ENCODE data around the gene CFAP97D2. TPM values are rescaled to one million over a fixed set of nuclear protein-coding genes. Genes with fewer than 3 reads are reported as not detected.
"Not testable (repeated sequence)": the region's sequence is repeated elsewhere in the genome, so short reads cannot be mapped to it uniquely, and the experiment has no call there.

The CFAP97D2 gene
- total RNA-seq, 8 experiments from 2014 or later = 0.73 to 3.4 (median 0.95) TPM; not detected in 5

DNA sequence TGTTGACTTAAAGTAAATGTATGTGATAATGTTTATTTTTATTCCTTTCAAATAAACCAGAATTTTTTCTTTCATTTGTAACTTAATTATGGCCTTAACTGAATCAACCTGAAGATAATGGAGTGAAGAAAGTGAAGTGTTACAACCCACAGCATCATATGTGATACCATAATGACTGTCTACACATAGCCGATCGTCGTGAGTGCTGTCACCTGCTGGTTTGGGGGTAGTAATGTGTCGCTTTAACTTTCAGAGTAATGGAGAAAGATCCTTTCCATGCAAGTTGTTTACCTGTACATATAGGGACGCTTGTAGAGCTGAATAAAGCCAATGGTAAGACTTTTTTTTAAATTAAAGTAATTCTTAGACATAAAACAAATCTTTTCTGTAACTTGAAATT lies 65.6 kb downstream of the CFAP97D2 start:
- 75 to 100% (median 93%) methylated on average over 1 to 5 of the region's 5 CpGs; no CpG with 5 or more reads in 1 of the 10 experiments for WGBS, 10 experiments
- H3K4me3 ChIP-seq = no peak overlapping the region
- in situ Hi-C loops (cut with MboI; ENCODE audit: low pct_unique_long_range_greater_than_20kb in 2 of 9, low sequenced_read_pairs in 9 of 9, unreplicated experiment in 9 of 9) = no loop called here
- H3K27ac ChIP-seq = no peak overlapping the region
- H3K4me1 ChIP-seq (replicated peaks in 1 of 2) = no peaks in the 10 kb centered on the region
- ATAC-seq (replicated peaks in 6 of 8) = no peak

DNA sequence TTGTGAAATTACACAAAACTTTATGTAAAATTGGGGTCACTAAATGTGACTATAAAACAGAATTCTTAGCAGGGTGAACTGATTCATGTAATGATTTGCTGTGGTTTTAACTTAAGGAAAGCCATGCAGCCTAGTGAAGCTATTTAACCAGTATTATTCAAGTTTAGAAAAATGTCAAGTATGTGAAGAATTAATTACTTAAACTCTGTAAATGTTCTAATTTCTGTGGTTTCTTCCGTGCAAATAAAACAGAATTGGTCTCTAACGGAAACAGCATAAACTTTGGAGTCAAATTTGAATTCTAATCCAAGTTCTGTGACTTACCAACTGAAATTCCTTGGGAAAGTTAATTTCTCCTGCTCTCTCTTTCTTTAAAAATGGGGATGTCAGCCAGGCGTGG lies 69.0 kb downstream of the CFAP97D2 start:
- H3K4me3 ChIP-seq = no peak overlapping the region
- no peak for ATAC-seq (replicated peaks in 6 of 8)
- no peaks in the 10 kb centered on the region for H3K4me1 ChIP-seq (replicated peaks in 1 of 2)
- in situ Hi-C loops (cut with MboI; ENCODE audit: low pct_unique_long_range_greater_than_20kb in 2 of 9, low sequenced_read_pairs in 9 of 9, unreplicated experiment in 9 of 9) = no loop called here
- WGBS, 10 experiments = 35 to 100% (median 100%) methylated on average over 1 to 2 of the region's 3 CpGs; no CpG with 5 or more reads in 3 of the 10 experiments
- no peak overlapping the region for H3K27ac ChIP-seq

DNA sequence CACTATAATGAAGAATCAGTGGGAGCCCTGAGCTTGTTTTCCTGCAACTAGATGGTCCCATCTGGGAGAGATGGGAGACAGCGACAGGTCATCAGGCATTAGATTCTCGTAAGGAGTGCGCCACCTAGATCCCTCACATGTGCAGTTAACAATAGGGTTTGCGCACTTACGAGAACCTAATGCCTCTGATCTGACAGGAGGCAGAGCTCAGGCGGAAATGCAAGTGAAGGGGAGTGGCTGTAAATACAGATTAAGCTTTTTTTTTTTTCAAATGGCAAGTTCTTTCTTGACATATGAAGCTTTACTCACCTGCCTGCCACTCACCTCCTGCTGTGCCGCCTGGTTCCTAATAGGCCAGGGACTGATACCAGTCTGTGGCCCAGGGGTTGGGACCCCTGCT lies 70.0 kb downstream of the CFAP97D2 start:
- Histone ChIP-seq H3K27ac (no peak overlapping the region), H3K4me1 (replicated peaks in 1 of 2) (no peaks in the 10 kb centered on the region), H3K4me3 (no peak overlapping the region)
- WGBS, 10 experiments = 92 to 100% (median 98%) methylated on average over 1 to 6 of the region's 7 CpGs; no CpG with 5 or more reads in 1 of the 10 experiments
- no peak for ATAC-seq (replicated peaks in 6 of 8)
- in situ Hi-C loops (cut with MboI; ENCODE audit: low pct_unique_long_range_greater_than_20kb in 2 of 9, low sequenced_read_pairs in 9 of 9, unreplicated experiment in 9 of 9) = no loop called here

DNA sequence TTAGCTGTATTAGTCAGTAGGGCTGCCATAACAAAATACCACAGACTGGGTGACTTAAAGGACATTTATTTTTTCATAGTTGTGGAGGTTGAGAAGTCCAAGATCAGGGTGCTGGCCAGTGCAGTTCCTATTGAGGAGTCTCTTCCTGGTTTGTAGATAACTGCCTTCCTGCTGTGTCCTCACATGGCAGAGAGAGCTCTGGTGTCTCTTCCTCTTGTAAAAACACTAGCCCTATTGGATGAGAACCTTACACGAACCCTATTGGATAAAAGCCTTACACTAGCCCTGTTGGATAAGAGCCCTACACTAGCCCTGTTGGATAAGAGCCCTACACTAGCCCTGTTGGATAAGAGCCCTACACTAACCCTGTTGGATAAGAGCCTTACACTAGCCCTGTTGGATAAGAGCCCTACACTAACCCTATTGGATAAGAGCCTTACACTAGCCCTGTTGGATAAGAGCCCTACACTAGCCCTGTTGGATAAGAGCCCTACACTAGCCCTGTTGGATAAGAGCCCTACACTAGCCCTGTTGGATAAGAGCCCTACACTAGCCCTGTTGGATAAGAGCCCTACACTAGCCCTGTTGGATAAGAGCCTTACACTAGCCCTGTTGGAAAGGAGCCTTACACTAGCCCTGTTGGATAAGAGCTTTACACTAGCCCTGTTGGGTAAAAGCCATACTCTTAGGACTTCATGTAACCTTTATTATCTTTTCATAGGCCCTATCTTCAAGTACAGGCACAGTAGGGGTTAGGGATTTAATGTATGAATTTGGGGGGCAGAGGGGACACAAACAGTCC lies 72.8 kb downstream of the CFAP97D2 start:
- H3K4me1 ChIP-seq (replicated peaks in 1 of 2); ATAC-seq (replicated peaks in 6 of 8); H3K27ac ChIP-seq; in situ Hi-C loops (cut with MboI; ENCODE audit: low pct_unique_long_range_greater_than_20kb in 2 of 9, low sequenced_read_pairs in 9 of 9, unreplicated experiment in 9 of 9); H3K4me3 ChIP-seq: not testable (repeated sequence)
- 78 to 100% methylated on average over 1 of the region's 1 CpG; no CpG with 5 or more reads in 8 of the 10 experiments for WGBS, 10 experiments

DNA sequence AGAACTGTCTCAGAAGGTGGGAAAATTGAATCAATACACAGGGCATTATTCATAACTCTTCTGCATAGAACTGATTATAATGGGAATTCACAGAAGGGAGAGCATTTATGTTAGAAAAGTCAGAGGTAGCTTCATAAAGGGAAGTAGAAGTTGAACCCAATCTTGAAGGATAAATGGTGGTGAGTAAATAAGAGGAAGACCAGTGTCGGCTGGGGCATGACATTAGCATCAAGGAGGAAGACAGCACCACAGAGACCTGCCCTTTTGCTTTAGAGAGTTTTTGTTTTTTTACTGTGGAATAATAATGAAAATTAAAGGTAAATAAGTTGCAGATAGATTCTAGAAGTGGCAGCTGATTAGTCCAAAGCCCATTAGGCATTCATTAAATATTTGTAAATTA lies 77.5 kb downstream of the CFAP97D2 start:
- WGBS, 10 experiments = 20 to 100% (median 86%) methylated on average over 1 of the region's 1 CpG; no CpG with 5 or more reads in 1 of the 10 experiments
- H3K27ac ChIP-seq = no peak overlapping the region
- H3K4me1 ChIP-seq (replicated peaks in 1 of 2) = peaks cover 0 to 2% of the 10 kb centered on the region in 2 donors
- no peak for ATAC-seq (replicated peaks in 6 of 8)
- H3K4me3 ChIP-seq = no peak overlapping the region
- in situ Hi-C loops (cut with MboI; ENCODE audit: low pct_unique_long_range_greater_than_20kb in 2 of 9, low sequenced_read_pairs in 9 of 9, unreplicated experiment in 9 of 9) = no loop called here

DNA sequence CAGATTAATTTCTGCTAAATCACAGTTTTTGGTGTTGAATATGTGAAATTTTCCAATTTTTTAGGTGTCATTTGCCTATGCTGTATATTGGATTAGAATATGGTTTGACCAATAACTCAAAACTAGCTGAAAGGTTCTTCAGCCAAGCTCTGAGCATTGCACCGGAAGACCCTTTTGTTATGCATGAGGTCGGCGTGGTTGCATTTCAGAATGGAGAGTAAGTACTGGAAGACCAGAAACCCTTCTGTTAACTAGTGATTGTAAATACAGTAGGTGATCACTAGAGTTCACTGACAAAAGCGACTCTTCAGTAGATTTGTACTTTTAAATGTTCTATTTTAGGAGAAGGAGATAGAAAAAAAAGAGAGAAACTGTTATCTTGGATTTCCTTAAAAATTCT lies 78.0 kb downstream of the CFAP97D2 start:
- H3K27ac ChIP-seq = no peak overlapping the region
- ATAC-seq (replicated peaks in 6 of 8) = no peak
- peaks cover 0 to 2% of the 10 kb centered on the region in 2 donors for H3K4me1 ChIP-seq (replicated peaks in 1 of 2)
- WGBS, 10 experiments = 23 to 100% (median 83%) methylated on average over 1 to 4 of the region's 4 CpGs; no CpG with 5 or more reads in 2 of the 10 experiments
- in situ Hi-C loops (cut with MboI; ENCODE audit: low pct_unique_long_range_greater_than_20kb in 2 of 9, low sequenced_read_pairs in 9 of 9, unreplicated experiment in 9 of 9) = no loop called here
- no peak overlapping the region for H3K4me3 ChIP-seq

DNA sequence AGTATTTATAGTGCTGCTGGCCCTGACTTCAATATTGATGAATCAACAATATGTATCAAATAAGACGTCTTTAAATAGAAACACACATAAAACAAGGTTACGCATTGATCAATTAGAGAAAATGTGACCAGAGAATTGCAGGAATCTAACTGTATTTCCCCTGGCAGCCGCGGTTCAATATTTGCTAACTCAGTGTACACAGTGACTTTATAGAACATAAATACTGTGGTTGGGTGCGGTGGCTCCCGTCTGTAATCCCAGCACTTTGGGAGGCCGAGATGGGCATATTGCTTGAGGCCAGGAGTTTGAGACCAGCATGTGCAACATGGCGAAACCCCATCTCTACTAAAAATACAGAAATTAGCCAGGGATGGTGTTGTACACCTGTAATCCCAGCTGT lies 79.5 kb downstream of the CFAP97D2 start:
- peak in 1 of 8 experiments; percentile 30 for ATAC-seq (replicated peaks in 6 of 8)
- in situ Hi-C loops (cut with MboI; ENCODE audit: low pct_unique_long_range_greater_than_20kb in 2 of 9, low sequenced_read_pairs in 9 of 9, unreplicated experiment in 9 of 9) = no loop called here
- Histone ChIP-seq H3K4me3 (no peak overlapping the region), H3K4me1 (replicated peaks in 1 of 2) (peaks cover 0 to 2% of the 10 kb centered on the region in 2 donors), H3K27ac (no peak overlapping the region)
- WGBS, 10 experiments = 60 to 100% (median 95%) methylated on average over 1 to 8 of the region's 8 CpGs; no CpG with 5 or more reads in 1 of the 10 experiments

DNA sequence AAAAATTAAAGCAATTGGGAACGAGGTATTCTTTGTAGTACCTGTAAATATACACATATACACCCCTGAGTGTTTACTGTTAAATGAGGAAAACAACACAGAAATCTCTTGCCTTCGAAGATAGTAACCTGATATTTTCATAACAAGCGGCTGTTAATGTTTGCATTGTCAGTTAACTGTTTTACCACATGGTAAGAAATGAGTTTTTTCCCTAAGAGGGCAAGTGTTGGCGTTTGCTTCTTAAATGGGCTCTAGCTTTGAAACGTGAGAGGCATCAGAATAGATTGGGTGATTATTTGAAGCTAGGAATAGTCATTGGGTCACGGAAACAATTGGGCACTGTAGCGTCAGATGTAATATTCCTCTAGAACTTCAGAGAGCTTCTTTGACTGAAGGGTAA lies 80.3 kb downstream of the CFAP97D2 start:
- 81 to 100% (median 96%) methylated on average over 1 to 7 of the region's 7 CpGs; no CpG with 5 or more reads in 1 of the 10 experiments for WGBS, 10 experiments
- in situ Hi-C loops (cut with MboI; ENCODE audit: low pct_unique_long_range_greater_than_20kb in 2 of 9, low sequenced_read_pairs in 9 of 9, unreplicated experiment in 9 of 9) = no loop called here
- ATAC-seq (replicated peaks in 6 of 8) = no peak
- Histone ChIP-seq H3K27ac (no peak overlapping the region), H3K4me3 (no peak overlapping the region), H3K4me1 (replicated peaks in 1 of 2) (peaks cover 0 to 2% of the 10 kb centered on the region in 2 donors)

DNA sequence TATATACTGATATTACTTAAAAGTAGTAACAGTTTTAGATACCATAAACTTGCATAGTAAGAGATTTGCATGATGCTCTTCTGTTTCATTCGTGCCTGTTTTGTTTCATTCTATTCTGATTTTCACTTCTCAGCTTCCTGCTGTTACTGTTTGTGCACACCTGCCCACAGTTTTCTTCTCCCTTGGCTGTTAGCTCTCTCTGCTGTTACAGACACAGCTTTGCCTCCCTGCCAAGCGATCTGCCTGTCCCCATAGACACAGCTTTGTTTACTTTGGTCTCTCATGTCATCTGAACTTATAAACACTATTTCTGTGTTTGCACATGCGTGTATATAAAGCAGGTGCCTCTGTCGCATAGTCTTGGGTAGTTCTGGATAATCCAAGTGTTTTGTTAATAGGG lies 80.9 kb downstream of the CFAP97D2 start:
- 20 to 100% (median 88%) methylated on average over 1 to 4 of the region's 4 CpGs; no CpG with 5 or more reads in 1 of the 10 experiments for whole genome bisulfite sequencing, 10 experiments
- no peak overlapping the region for H3K4me3 ChIP-seq
- in situ Hi-C loops (cut with MboI; ENCODE audit: low pct_unique_long_range_greater_than_20kb in 2 of 9, low sequenced_read_pairs in 9 of 9, unreplicated experiment in 9 of 9) = no loop called here
- no peak overlapping the region for H3K27ac ChIP-seq
- peak in 1 of 8 experiments; percentile 74 for ATAC-seq (replicated peaks in 6 of 8)
- peaks cover 0 to 2% of the 10 kb centered on the region in 2 donors for H3K4me1 ChIP-seq (replicated peaks in 1 of 2)

DNA sequence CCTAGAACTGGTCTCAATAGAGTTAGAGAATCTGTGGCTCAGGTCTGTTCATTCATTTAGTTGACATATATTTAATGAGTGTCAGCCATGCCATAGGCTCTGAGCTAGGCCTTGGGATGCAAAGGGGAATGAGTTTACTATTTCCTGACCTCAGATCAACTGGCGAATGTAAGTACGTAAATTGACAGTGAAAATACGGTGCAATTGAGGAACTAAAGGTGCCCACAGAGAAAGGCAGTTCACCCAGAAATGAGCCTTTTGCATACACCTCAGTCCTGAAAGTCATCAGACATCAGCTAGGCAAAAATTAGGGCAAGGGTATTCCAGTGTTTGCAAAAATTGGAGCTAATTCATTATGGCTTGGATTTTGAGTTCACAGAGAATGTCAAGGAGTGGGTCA lies 81.8 kb downstream of the CFAP97D2 start:
- WGBS, 10 experiments = 83 to 100% (median 96%) methylated on average over 2 to 3 of the region's 3 CpGs; no CpG with 5 or more reads in 3 of the 10 experiments
- Histone ChIP-seq H3K4me3 (no peak overlapping the region), H3K27ac (no peak overlapping the region), H3K4me1 (replicated peaks in 1 of 2) (peaks cover 0 to 2% of the 10 kb centered on the region in 2 donors)
- in situ Hi-C loops (cut with MboI; ENCODE audit: low pct_unique_long_range_greater_than_20kb in 2 of 9, low sequenced_read_pairs in 9 of 9, unreplicated experiment in 9 of 9) = no loop called here
- ATAC-seq (replicated peaks in 6 of 8) = no peak

DNA sequence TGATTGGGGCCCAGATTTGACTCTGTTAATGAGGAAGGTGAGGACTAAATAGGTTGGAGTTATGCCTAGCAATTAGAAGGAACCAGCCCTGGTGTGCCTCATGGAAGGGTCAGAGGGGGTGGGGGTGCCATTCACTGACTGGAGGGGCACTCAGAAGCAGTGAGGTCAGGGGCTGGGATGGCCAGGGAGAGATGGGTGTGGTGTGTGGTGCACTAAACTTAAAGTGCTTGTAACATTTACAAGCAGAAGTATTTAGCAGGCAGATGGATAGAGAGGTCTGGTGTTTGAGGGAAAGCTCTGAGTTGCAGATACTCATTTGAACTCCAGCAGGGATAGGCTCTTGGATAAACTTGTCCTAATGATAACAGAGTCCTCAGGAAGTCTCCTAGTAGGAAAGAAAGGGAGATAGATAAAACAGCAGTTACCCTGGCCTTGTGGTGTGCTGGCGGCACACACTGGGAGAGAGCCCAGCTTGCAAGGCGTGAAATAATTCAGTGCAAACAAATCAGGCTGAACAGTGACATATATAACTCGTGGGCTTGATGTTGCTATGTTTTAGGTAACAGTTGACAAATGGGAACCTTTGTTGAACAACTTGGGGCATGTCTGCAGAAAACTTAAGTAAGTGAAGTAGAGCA lies 82.4 kb downstream of the CFAP97D2 start:
- ATAC-seq (replicated peaks in 6 of 8) = peak in 4 of 8 experiments; percentile 7 to 47 (median 20)
- in situ Hi-C loops (cut with MboI; ENCODE audit: low pct_unique_long_range_greater_than_20kb in 2 of 9, low sequenced_read_pairs in 9 of 9, unreplicated experiment in 9 of 9) = no loop called here
- no peak overlapping the region for H3K27ac ChIP-seq

DNA sequence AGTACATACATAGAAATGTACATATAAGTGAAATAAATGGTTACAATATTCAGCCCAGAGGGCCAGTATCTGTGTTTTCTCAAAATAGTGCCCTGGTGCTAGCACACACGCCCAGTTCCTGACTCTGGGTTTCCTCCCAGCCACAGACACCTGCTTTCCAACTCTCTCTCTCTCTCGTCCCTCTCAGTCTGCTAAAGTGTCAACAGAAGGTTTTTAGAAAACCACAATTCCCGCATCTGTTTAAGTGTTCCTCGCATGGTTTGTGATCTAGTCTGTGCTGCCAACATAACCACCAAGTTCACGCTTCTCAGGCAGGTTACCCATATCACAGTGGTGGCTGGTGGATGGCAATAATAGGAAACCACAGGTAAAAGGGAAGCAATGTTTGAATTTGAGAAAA lies 84.5 kb downstream of the CFAP97D2 start:
- Histone ChIP-seq H3K4me3 (no peak overlapping the region), H3K27ac (no peak overlapping the region), H3K4me1 (replicated peaks in 1 of 2) (no peaks in the 10 kb centered on the region)
- peak in 3 of 8 experiments; percentile 20 to 69 (median 33) for ATAC-seq (replicated peaks in 6 of 8)
- 0 to 100% (median 81%) methylated on average over 1 to 5 of the region's 5 CpGs; no CpG with 5 or more reads in 1 of the 10 experiments for WGBS, 10 experiments
- in situ Hi-C loops (cut with MboI; ENCODE audit: low pct_unique_long_range_greater_than_20kb in 2 of 9, low sequenced_read_pairs in 9 of 9, unreplicated experiment in 9 of 9) = no loop called here

More for the DNA sequence above, 82.4 kb downstream of the CFAP97D2 start:
- H3K4me1 ChIP-seq (replicated peaks in 1 of 2) = no peaks in the 10 kb centered on the region
- no peak overlapping the region for H3K4me3 ChIP-seq
- WGBS, 10 experiments = 50 to 100% (median 94%) methylated on average over 1 to 3 of the region's 3 CpGs; no CpG with 5 or more reads in 1 of the 10 experiments

DNA sequence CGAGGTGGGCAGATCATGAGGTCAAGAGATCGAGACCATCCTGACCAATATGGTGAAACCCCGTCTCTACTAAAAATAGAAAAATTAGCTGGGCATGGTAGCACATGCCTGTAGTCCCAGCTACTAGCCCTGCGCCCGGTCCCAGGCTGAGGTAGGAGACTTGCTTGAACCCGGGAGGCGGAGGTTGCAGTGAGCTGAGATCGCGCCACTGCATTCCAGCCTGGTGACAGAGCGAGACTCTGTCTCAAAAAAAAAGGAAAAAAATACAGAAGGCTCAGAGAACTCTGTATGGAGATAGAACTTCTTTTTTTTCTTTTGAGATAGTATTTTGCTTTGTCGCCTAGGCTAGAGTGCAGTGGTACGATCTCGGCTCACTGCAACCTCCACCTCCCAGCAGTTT lies 85.3 kb downstream of the CFAP97D2 start:
- in situ Hi-C loops (cut with MboI; ENCODE audit: low pct_unique_long_range_greater_than_20kb in 2 of 9, low sequenced_read_pairs in 9 of 9, unreplicated experiment in 9 of 9); ATAC-seq (replicated peaks in 6 of 8); H3K27ac ChIP-seq; H3K4me3 ChIP-seq; H3K4me1 ChIP-seq (replicated peaks in 1 of 2): not testable (repeated sequence)
- 95 to 100% (median 100%) methylated on average over 1 to 9 of the region's 13 CpGs; no CpG with 5 or more reads in 1 of the 10 experiments for WGBS, 10 experiments

Measured in motor neuron (in vitro differentiated cells).